Muscle of arm (tissue), 12 donors: Measurements from ENCODE around the gene RHBDL2. TPM values are rescaled to one million over a fixed set of nuclear protein-coding genes. Genes with fewer than 3 reads are reported as not detected.
"Not testable (repeated sequence)": the region's sequence is repeated elsewhere in the genome, so short reads cannot be mapped to it uniquely, and the experiment has no call there.

ENCODE experiments used
- DNase-seq: peaks from one replicate; pipeline ENCODE4 v3.0.0-alpha.2; 2013
- polyA plus RNA-seq, 12 donors: library from polyadenylated mRNA; unstranded; fragments of 120-200 nt; gene quantifications; one replicate each; pipeline ENCODE4 v1.2.1, GENCODE V29; 2013; ENCODE audit not compliant: insufficient read length in 12 of 12

Gene RHBDL2
- polyA plus RNA-seq, 12 donors: 0.48 to 3.8 (median 0.66) TPM; not detected in 2

- no peak for DNase-seq
These were observed 60.1 kb downstream of the RHBDL2 start, which contains the start of gene GJA9 for GRCh38 chr1:38881487-38881886. GJA9 (minus strand) TSS chr1:38881587; CDS start chr1:38876098, 5,489 bp downstream.

DNA sequence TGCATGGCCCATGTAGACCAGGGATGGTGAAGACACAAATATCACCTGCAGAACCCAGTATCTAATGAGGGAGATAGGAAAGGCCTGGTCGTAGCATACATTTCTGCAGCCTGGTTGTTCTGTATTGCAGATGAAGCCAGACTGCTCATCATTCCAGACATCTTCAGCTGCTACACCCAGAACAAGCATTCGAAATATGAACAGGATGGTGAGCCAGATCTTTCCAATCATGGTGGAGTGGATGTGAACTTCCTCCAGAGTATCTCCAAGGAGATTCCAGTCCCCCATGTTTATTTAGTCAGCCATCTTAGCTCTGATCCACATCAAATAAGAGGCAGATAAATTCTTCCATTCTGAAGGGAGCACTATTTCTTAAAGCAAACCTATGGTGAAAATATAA is 65.8 kb downstream of the RHBDL2 start:
- no peak for DNase-seq

DNA sequence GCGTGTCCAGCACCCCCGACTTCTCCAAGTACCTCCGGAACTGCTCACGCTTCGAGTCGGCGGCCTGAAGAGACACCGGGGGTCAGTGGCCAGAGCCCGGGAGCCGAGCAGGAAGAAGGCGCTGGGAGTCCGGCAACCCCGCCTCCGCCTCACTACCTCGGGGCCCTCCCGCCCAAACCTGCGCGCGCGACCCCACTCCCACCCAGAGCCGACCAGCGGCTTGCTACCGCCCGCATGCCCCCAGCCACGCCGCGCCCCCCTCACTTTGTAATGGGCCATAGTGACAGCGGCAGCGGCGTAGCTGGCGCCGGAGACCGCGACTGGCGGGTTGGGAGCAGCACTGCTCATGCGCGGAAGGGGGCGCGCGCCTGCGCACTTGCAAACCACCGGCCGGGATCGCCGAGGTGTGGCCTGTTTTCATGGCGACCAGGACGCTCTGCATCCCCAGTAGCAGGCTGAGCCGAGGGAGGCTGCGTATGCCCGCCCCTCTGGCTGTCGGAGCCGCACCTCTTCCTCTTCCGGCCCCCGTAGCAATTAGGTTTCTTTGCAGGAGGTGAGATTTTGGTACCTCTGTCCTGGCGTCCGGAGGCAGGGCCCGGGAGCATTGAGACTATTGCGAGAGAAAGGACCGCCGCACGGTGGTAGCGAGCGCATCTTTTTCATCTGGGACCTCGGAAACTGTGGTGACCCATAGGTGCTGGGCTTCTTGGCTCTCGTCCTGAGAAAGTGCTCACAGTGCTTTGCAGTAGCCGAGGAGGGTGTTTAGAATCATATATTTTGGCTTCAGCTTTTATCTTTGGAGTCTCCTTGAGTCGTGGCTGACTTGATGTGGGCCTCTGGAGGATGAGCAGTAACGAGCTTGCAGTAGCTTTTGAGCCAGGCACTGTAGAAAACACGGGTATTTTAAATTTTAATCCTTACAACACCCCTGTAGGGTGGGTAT is 68.3 kb downstream of the RHBDL2 start, which contains the start of gene MYCBP:
TSS of gene MYCBP (minus strand) at position 322 of the 943 bp plus-strand sequence. CDS start at position 279, 43 bp downstream.
- peak; percentile 98 for DNase-seq

GRCh38 chr1:38872401-38873026 is 69.1 kb downstream of the RHBDL2 start:
- DNase-seq: no peak

DNA sequence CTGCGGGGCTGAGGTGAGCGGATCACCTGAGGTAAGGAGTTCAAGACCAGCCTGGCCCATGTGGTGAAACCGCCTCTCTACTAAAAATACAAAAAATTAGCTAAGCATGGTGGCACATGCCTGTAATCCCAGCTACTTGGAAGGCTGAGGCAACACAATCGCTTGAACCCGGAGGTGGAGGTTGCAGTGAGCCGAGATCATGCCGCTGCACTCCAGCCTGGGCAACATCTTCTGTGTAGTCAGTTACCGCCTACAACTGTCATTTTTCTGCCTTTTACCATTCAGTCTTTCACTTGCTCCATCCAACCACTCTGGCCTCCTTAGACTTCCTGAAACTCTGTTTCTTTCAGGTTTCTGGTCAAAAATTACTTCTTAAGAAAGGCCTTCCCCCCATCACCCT is 70.6 kb downstream of the RHBDL2 start:
- no peak for DNase-seq

- no peak for DNase-seq
These were observed 74.4 kb downstream of the RHBDL2 start for GRCh38 chr1:38867208-38867607.

- DNase-seq: no peak
These were observed 76.4 kb downstream of the RHBDL2 start for GRCh38 chr1:38865112-38865715.

- no peak for DNase-seq
These were observed 81.2 kb downstream of the RHBDL2 start for GRCh38 chr1:38860454-38860795.

DNA sequence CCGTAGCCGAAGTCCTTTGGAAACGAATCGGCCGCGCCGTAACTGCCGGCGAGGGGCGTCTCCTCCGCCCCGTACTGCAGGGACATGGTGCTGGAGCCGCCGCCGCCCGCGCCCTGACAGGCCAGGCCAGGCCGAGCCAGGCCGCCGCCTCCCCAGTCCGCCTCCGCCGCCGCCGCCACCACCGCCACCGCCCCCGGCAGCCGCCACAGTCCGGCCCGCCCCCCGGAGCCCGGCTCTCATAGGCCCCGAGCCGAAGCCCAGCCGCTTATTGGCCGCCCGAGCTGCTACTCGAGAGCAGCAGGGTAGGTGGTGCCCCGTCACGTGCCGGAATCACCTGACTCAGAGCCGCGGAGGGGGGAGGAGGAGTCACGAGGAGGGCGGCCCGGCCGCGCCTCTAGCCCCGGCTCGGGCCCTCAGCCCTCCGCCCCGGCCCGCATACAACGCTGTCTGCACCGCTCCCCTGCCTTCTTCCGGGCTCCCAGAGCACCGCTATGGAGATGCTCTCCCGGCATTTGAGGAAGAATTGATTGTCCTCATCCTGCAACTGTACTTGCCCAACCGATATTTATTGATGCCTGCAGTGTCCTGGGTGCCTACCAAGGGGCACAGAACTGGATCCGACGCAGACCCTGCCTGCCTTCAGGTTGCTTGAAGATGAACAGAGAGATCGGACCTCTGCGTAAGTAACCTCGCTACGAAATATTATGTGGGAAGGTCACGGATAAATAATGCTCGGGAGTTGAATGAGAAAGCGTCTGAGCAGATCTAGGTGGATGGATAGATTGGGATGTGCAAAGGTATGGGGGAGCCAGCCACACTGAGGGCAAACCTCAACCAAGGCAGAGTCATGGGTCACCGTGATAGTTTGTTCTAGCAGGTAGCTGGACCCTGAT is 81.8 kb downstream of the RHBDL2 start, which contains the start of gene RRAGC:
TSS of gene RRAGC (minus strand) at position 212 of the 893 bp plus-strand sequence. CDS start at position 86, 126 bp downstream.
- DNase-seq: peak; percentile 98

- DNase-seq: no peak
These were observed 82.6 kb downstream of the RHBDL2 start for GRCh38 chr1:38858833-38859560.

GRCh38 chr1:38852780-38853179 is 88.8 kb downstream of the RHBDL2 start:
- no peak for DNase-seq

DNA sequence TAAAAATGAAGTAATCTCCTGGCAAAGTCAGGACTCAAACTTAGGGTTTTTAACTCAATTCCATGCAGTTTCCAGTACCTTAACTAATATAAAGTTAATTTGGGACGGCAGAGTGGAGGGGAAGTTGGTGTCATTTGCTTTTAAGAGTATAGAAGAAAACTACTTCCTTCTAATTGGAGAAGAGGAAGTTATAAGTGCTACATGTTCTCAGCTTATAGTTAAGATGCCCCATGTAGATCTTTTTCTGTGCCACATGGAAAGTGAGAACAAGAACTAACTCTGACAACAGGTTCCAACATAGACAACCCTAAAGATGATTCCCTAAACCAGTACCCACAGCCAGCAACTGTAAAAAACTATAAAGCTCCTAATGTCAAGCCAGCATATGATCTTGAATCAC is 93.6 kb downstream of the RHBDL2 start:
- DNase-seq: no peak

- DNase-seq: no peak
These were observed 95.4 kb downstream of the RHBDL2 start for GRCh38 chr1:38846210-38846609.

DNA sequence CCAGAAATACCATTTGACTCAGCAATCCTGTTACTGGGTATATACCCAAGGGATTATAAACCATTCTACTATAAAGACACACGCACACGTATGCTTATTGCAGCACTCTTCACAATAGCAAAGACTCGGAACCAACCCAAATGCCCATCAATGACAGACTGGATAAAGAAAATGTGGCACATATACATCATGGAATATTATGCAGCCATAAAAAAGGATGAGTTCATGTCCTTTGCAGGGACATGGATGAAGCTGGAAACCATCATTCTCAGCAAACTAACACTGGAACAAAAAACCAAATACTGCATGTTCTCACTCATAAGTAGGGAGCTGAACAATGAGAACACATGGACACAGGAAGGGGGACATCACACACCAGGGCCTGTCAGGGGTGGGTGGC is 96.5 kb downstream of the RHBDL2 start:
- not testable (repeated sequence) for DNase-seq

GRCh38 chr1:38840281-38840680 is 101.3 kb downstream of the RHBDL2 start:
- DNase-seq: no peak

- no peak for DNase-seq
These were observed 102.3 kb downstream of the RHBDL2 start for GRCh38 chr1:38839363-38839762.

DNA sequence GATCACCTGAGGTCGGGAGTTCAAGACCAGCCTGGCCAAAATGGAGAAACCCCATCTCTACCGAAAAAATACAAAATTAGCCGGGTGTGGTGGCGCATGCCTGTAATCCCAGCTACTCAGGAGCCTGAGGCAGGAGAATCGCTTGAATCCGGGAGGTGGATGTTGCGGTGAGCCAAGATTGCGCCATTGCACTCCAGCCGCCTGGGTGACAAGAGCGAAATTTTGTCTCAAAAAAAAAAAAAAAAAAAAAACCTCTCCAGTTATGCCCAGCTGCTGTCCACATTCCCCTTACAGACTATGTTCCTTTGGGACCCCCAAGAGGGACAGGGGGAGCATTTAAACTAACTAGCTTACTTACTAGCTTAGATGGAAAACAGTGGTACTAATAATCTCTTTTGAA is 105.3 kb downstream of the RHBDL2 start:
- not testable (repeated sequence) for DNase-seq
